ENCODE data around the gene SLC25A26.
"Not testable (repeated sequence)": the region's sequence is repeated elsewhere in the genome, so short reads cannot be mapped to it uniquely, and the experiment has no call there.

Gene SLC25A26

DNA sequence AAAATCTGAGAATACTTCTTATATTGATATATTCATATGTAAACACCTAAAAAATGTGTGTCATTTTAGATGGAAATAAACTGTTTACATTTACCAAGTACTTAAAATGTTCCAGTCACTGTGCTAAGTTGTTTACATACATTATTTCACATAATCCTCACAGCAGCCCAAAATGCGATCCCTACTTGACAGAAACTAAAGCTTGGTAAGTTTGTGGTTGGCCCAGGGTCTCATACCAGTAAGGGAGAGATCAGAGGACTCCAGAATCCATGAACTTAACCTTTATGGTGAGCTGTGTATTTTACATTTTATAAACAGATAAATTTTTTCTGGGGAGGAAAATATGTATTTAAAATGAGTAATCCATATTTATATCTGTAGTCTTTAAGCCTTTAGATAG lies 51.2 kb downstream of the SLC25A26 start:
- no peak for DNase-seq
- Histone ChIP-seq H2BK12ac (ENCODE audit: low read length) (no peak overlapping the region), H2AK5ac (ENCODE audit: low read length) (no peak overlapping the region), H3K9ac (ENCODE audit: low read length) (no peak overlapping the region), H3K79me1 (ENCODE audit: low read length) (no peaks in the 10 kb centered on the region), H3K14ac (ENCODE audit: low read length) (no peak overlapping the region), H3K18ac (ENCODE audit: low read length) (no peak overlapping the region), H4K8ac (ENCODE audit: low read depth, low read length) (no peak overlapping the region), H2BK5ac (ENCODE audit: low read depth, low read length, poor library complexity) (no peak overlapping the region), H3K4ac (ENCODE audit: low read depth, low read length) (no peak overlapping the region), H3K27ac (ENCODE audit: low read depth, low read length) (no peak overlapping the region), H3K4me3 (ENCODE audit: low read depth, low read length) (no peak overlapping the region), H3K4me1 (ENCODE audit: control insufficient read depth in 1 of 2, insufficient read depth in 2 of 2, low read length in 2 of 2) (no peaks in the 10 kb centered on the region), H3K27me3 (ENCODE audit: insufficient read depth, low read length) (no peaks in the 10 kb centered on the region), H2AFZ (ENCODE audit: insufficient read depth, low read length, poor library complexity) (no peak overlapping the region), H3K36me3 (ENCODE audit: control insufficient read depth in 1 of 2, insufficient read depth in 2 of 2, low read length in 2 of 2) (no peaks in the 10 kb centered on the region), H3K23ac (ENCODE audit: low read length) (no peak overlapping the region), H3K4me2 (ENCODE audit: low read length) (no peak overlapping the region), H4K12ac (ENCODE audit: low read depth, low read length) (no peak overlapping the region), H2BK120ac (ENCODE audit: insufficient read depth, low read length, poor library complexity) (no peak overlapping the region), H3K79me2 (ENCODE audit: control insufficient read depth, insufficient read depth, low read length, poor library complexity) (peaks cover 2% of the 10 kb centered on the region), H3K9me3 (ENCODE audit: insufficient read depth, low read depth, low read length) (no peaks in the 10 kb centered on the region), H4K91ac (ENCODE audit: low read depth, low read length) (no peak overlapping the region)
- WGBS (ENCODE audit: extremely low coverage, insufficient coverage, insufficient read length), result no CpG with 5 or more reads among the region's 1 CpG

DNA sequence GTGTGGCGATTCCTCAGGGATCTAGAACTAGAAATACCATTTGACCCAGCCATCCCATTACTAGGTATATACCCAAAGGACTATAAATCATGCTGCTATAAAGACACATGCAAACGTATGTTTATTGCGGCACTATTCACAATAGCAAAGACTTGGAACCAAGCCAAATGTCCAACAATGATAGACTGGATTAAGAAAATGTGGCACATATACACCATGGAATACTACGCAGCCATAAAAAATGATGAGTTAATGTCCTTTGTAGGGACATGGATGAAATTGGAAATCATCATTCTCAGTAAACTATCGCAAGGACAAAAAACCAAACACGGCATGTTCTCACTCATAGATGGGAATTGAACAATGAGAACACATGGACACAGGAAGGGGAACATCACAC lies 54.0 kb downstream of the SLC25A26 start:
- H3K23ac ChIP-seq (ENCODE audit: low read length); H2AFZ ChIP-seq (ENCODE audit: insufficient read depth, low read length, poor library complexity); H3K36me3 ChIP-seq (ENCODE audit: control insufficient read depth in 1 of 2, insufficient read depth in 2 of 2, low read length in 2 of 2); H2AK5ac ChIP-seq (ENCODE audit: low read length); H3K14ac ChIP-seq (ENCODE audit: low read length); H3K79me1 ChIP-seq (ENCODE audit: low read length); H3K4ac ChIP-seq (ENCODE audit: low read depth, low read length); H4K12ac ChIP-seq (ENCODE audit: low read depth, low read length); H3K4me2 ChIP-seq (ENCODE audit: low read length); H2BK120ac ChIP-seq (ENCODE audit: insufficient read depth, low read length, poor library complexity); H3K18ac ChIP-seq (ENCODE audit: low read length); H3K4me1 ChIP-seq (ENCODE audit: control insufficient read depth in 1 of 2, insufficient read depth in 2 of 2, low read length in 2 of 2); H3K9me3 ChIP-seq (ENCODE audit: insufficient read depth, low read depth, low read length); H4K91ac ChIP-seq (ENCODE audit: low read depth, low read length); H4K8ac ChIP-seq (ENCODE audit: low read depth, low read length); H2BK12ac ChIP-seq (ENCODE audit: low read length); DNase-seq; H2BK5ac ChIP-seq (ENCODE audit: low read depth, low read length, poor library complexity); H3K79me2 ChIP-seq (ENCODE audit: control insufficient read depth, insufficient read depth, low read length, poor library complexity); H3K9ac ChIP-seq (ENCODE audit: low read length); H3K27ac ChIP-seq (ENCODE audit: low read depth, low read length); H3K27me3 ChIP-seq (ENCODE audit: insufficient read depth, low read length); H3K4me3 ChIP-seq (ENCODE audit: low read depth, low read length): not testable (repeated sequence)
- WGBS (ENCODE audit: extremely low coverage, insufficient coverage, insufficient read length), result no CpG with 5 or more reads among the region's 6 CpGs

DNA sequence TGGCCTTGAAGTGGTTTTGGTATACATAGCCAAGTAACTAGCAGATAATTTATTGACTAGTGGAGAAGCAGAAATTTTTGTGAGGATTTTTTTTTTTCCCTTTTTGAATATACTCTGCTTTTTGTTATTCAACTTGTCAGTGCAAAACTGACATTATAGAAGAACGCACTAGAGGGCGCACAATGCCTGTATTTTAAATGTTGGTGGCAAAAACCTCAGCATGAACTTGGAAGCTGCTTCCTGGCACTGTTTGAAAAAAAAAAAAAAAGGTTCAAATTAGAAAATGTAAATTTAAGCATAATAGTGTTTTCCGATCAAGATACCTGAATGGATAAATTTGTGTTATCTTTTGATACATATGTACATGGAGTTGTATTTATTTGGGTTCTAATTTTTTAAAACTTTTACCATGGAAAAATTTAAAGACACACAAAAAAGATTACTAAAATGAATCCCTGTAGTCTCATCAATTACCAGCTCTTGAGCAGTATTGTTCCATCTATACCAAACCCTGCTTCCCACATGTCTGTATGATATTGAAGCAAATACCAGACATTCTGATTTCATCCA lies 56.0 kb downstream of the SLC25A26 start:
- H3K27ac ChIP-seq (ENCODE audit: low read depth, low read length), result no peak overlapping the region
- no peak overlapping the region for H2BK12ac ChIP-seq (ENCODE audit: low read length)
- no peak overlapping the region for H4K91ac ChIP-seq (ENCODE audit: low read depth, low read length)
- H3K9me3 ChIP-seq (ENCODE audit: insufficient read depth, low read depth, low read length), result no peaks in the 10 kb centered on the region
- no peak overlapping the region for H3K9ac ChIP-seq (ENCODE audit: low read length)
- no peak overlapping the region for H3K14ac ChIP-seq (ENCODE audit: low read length)
- H3K18ac ChIP-seq (ENCODE audit: low read length), result no peak overlapping the region
- H3K27me3 ChIP-seq (ENCODE audit: insufficient read depth, low read length), result no peaks in the 10 kb centered on the region
- H3K4me1 ChIP-seq (ENCODE audit: control insufficient read depth in 1 of 2, insufficient read depth in 2 of 2, low read length in 2 of 2), result no peaks in the 10 kb centered on the region
- H3K4me3 ChIP-seq (ENCODE audit: low read depth, low read length), result no peak overlapping the region
- H3K36me3 ChIP-seq (ENCODE audit: control insufficient read depth in 1 of 2, insufficient read depth in 2 of 2, low read length in 2 of 2), result no peaks in the 10 kb centered on the region
- H2BK120ac ChIP-seq (ENCODE audit: insufficient read depth, low read length, poor library complexity), result no peak overlapping the region
- H2BK5ac ChIP-seq (ENCODE audit: low read depth, low read length, poor library complexity), result no peak overlapping the region
- DNase-seq, result peak; percentile 68 to 89
- H4K8ac ChIP-seq (ENCODE audit: low read depth, low read length), result no peak overlapping the region
- no peak overlapping the region for H2AK5ac ChIP-seq (ENCODE audit: low read length)
- no peak overlapping the region for H4K12ac ChIP-seq (ENCODE audit: low read depth, low read length)
- no peak overlapping the region for H3K4ac ChIP-seq (ENCODE audit: low read depth, low read length)
- no peak overlapping the region for H3K23ac ChIP-seq (ENCODE audit: low read length)
- no peak overlapping the region for H3K4me2 ChIP-seq (ENCODE audit: low read length)
- no peaks in the 10 kb centered on the region for H3K79me1 ChIP-seq (ENCODE audit: low read length)
- no peaks in the 10 kb centered on the region for H3K79me2 ChIP-seq (ENCODE audit: control insufficient read depth, insufficient read depth, low read length, poor library complexity)
- H2AFZ ChIP-seq (ENCODE audit: insufficient read depth, low read length, poor library complexity), result no peak overlapping the region
- no CpG with 5 or more reads among the region's 3 CpGs for whole genome bisulfite sequencing (ENCODE audit: extremely low coverage, insufficient coverage, insufficient read length)

DNA sequence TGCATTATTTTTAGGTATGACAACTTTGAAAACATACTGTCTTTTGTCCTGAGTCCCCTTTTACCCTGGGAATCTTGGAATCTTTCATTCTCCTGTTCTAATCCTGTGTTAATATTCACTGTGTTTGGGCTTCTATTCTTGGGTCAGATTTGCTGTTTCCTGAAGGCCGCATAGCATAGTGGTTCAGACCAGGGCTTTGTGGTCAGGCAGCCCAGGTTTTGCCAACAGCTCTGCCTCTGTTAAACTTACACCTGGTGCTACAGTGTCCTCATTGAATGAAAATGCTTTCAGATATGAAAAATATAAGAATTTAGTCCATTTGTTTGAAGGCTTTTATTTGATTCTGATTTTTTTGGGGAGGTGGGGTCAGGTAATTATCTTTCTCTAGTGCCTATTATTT lies 58.4 kb downstream of the SLC25A26 start:
- WGBS (ENCODE audit: extremely low coverage, insufficient coverage, insufficient read length), result no CpG with 5 or more reads among the region's 1 CpG
- no peaks in the 10 kb centered on the region for H3K79me2 ChIP-seq (ENCODE audit: control insufficient read depth, insufficient read depth, low read length, poor library complexity)

More for the DNA sequence above, 58.4 kb downstream of the SLC25A26 start:
- Histone ChIP-seq H3K4me3 (ENCODE audit: low read depth, low read length) (no peak overlapping the region), H2BK5ac (ENCODE audit: low read depth, low read length, poor library complexity) (no peak overlapping the region), H3K14ac (ENCODE audit: low read length) (no peak overlapping the region), H3K27me3 (ENCODE audit: insufficient read depth, low read length) (no peaks in the 10 kb centered on the region), H2BK12ac (ENCODE audit: low read length) (no peak overlapping the region), H3K4ac (ENCODE audit: low read depth, low read length) (no peak overlapping the region), H3K23ac (ENCODE audit: low read length) (no peak overlapping the region), H3K4me1 (ENCODE audit: control insufficient read depth in 1 of 2, insufficient read depth in 2 of 2, low read length in 2 of 2) (no peaks in the 10 kb centered on the region), H4K91ac (ENCODE audit: low read depth, low read length) (no peak overlapping the region), H3K9ac (ENCODE audit: low read length) (no peak overlapping the region), H2AK5ac (ENCODE audit: low read length) (no peak overlapping the region), H3K9me3 (ENCODE audit: insufficient read depth, low read depth, low read length) (no peaks in the 10 kb centered on the region), H2AFZ (ENCODE audit: insufficient read depth, low read length, poor library complexity) (no peak overlapping the region), H3K27ac (ENCODE audit: low read depth, low read length) (no peak overlapping the region), H4K12ac (ENCODE audit: low read depth, low read length) (no peak overlapping the region), H3K79me1 (ENCODE audit: low read length) (no peaks in the 10 kb centered on the region), H4K8ac (ENCODE audit: low read depth, low read length) (no peak overlapping the region), H3K18ac (ENCODE audit: low read length) (no peak overlapping the region), H3K36me3 (ENCODE audit: control insufficient read depth in 1 of 2, insufficient read depth in 2 of 2, low read length in 2 of 2) (no peaks in the 10 kb centered on the region), H3K4me2 (ENCODE audit: low read length) (no peak overlapping the region), H2BK120ac (ENCODE audit: insufficient read depth, low read length, poor library complexity) (no peak overlapping the region)
- no peak for DNase-seq

All from trophoblast cell (in vitro differentiated cells and primary cell).